Measurements from ENCODE around the gene ZNF658.
"Not testable (repeated sequence)": the region's sequence is repeated elsewhere in the genome, so short reads cannot be mapped to it uniquely, and the experiment has no call there.

Gene ZNF658

DNA sequence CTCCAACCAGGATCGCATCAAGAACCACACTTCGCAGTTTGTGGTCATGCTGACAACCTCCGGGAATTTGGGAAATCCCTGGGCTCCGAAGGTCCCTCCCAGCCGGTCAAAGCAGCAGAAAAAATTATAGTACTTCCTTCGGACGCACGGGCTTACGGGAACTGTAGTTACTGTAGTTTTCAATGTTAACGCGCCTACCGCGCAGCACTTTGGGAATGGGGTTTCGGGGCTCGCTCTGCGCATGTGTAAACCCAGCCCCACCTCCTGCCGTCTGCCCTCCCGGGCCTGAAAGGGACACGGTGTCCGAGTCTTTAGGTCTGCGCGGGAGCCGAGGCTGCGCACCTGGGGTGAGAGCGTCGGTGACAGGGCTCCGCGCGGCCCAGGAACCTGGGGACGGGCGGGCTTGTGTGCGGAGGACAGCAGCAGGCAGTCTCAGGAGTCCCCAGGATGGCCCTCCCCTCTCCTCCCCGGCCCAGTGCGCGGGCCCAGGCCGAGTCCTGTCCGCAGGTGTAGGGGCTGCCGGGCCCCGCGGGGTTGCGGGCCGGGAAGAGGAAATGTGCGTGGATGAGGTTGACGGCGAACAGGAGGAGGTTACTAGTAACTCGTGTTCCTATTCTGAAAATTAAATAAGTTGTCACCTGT lies at the start of gene ZNF658:
ZNF658 (plus strand) TSS at position 236 of the 642 bp plus-strand sequence. CDS start 2,837 bp downstream, outside the sequence.
- DNase-seq, result not testable (repeated sequence)

GRCh38 chr9:66861732-66862131 lies 38.8 kb upstream of the ZNF658 start:
- not testable (repeated sequence) for DNase-seq

GRCh38 chr9:66868660-66869059 lies 31.9 kb upstream of the ZNF658 start:
- not testable (repeated sequence) for DNase-seq

GRCh38 chr9:66880605-66881004 lies 19.9 kb upstream of the ZNF658 start:
- DNase-seq, result not testable (repeated sequence)

- DNase-seq, result not testable (repeated sequence)
Measured at GRCh38 chr9:66881847-66882246, 18.7 kb upstream of the ZNF658 start.

- DNase-seq, result not testable (repeated sequence)
Measured at GRCh38 chr9:66890334-66890733, 10.2 kb upstream of the ZNF658 start.

- not testable (repeated sequence) for DNase-seq
Measured at GRCh38 chr9:66901141-66901540, 616 bp downstream of the ZNF658 start.

DNA sequence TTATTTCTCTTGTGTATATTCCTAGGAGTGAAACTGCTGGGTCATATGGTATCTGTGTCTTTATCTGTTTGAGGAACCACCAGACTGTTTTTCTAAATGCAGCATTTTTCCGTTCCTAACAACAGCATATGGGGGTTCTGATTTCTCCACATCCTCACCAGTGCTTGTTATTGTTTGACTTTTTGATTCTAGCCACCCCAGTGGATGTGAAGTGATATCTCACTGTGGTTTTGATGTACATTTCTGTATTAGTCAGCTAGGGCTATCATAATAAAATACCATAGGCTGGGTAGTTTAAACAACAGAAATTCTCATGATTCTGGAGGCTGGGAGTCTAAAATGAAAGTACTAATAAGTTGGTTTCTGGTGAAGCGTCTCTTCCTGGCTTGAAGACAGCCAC lies 9.0 kb downstream of the ZNF658 start:
- not testable (repeated sequence) for DNase-seq

DNA sequence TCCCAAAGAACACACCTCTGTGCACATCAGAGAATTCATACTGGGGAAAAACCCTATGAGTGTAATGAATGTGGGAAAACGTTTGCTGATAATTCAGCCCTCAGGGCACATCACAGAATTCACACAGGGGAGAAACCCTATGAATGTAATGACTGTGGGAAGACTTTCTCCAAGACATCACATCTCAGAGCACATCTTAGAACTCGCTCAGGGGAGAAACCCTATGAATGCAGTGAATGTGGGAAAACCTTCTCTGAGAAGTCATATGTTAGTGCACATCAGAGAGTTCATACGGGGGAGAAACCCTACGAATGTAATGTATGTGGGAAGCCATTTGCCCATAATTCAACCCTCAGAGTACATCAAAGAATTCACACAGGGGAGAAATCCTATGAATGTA lies 19.5 kb downstream of the ZNF658 start:
- DNase-seq, result not testable (repeated sequence)

DNA sequence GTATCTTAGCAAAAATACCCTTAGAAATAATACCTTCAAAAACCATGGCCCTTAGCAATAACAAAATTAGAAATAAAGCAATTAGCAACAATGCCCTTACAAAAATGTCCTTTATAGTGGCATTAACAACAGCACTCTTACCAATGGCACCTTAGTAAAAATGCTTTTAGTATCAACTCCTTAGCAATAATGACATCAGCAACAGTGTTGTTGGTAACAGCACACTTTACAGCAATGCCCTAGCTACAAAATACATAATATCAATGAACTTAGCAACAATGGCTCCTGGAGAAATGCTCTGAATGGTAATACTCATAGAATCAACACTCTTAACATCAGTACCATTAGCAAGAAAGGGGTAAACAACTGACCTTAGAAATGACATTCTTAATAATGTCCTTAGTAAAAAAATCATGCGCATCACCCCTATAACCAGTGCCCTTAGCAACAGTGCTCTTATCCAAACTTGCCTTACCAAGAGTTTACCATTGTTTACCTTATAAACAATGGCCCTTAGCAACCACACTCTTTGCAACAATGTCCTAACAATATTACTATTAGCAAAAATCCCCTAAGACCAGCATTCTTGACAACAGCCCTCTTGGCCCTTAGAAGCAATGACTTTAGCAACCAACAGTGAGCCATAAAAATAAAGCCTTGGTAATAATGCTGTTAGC lies 35.8 kb downstream of the ZNF658 start:
- DNase-seq, result not testable (repeated sequence)

GRCh38 chr9:66937662-66938061 lies 37.1 kb downstream of the ZNF658 start:
- DNase-seq, result not testable (repeated sequence)

- not testable (repeated sequence) for DNase-seq
Measured at GRCh38 chr9:66938322-66938721, 37.8 kb downstream of the ZNF658 start.

DNA sequence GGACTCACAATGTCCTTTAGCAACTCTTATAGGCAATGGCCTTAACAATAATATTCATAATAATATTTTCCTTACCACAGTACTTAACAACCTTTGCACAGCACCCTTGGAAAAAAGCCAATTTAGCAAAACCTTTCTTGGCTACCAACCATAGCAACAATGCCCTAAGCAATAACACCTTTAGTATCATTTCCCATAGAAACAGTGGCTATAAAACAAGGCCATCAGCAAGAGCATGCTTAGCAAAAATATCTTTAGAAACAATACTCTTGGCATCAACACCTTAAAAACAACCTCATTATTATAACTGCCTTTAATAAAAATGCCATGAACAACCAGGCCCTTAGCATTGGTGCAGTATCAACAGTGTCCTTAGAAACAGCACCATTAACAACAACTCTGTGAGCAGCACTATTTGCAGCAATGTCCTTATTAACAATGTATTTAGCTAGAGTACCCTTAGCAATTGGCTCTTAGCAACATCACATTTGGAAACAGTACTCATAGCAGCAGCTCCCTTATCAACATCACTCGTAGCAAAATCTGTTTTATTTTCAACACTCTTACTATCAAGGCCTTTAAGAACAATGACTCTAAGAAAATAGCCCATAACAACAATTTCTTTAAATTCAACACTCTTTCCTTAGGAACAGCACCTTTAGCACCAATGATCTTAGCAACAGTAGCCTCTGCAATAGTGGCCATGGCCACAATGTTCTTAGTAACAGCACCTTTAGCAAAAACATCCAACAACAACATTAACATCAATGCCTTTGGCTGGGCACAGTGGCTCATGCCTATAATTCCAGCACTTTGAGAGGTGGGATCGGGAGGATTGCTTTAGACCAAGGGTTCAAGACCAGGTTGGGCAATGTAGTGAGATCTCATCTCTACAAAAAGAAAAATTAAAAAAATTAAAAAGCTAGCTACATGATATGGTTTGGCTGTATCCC lies 39.6 kb downstream of the ZNF658 start:
- not testable (repeated sequence) for DNase-seq

- not testable (repeated sequence) for DNase-seq
Measured at GRCh38 chr9:66942400-66943155, 42.1 kb downstream of the ZNF658 start.

- not testable (repeated sequence) for DNase-seq
Measured at GRCh38 chr9:66952576-66952975, 52.1 kb downstream of the ZNF658 start.
